Measurements from ENCODE around the gene ZNF48.

The ZNF48 gene

GRCh38 chr16:30395155-30395991 is at the start of gene ZNF48:
Gene ZNF48, plus strand, starts transcription at chr16:30395420. Its CDS starts 375 bp downstream, at chr16:30395795.
- peak; percentile 92 for DNase-seq (ENCODE audit: low spot score)

GRCh38 chr16:30346286-30346685 is 48.9 kb upstream of the ZNF48 start:
- no peak for DNase-seq (ENCODE audit: low spot score)

GRCh38 chr16:30348113-30348512 is 47.1 kb upstream of the ZNF48 start:
- DNase-seq (ENCODE audit: low spot score): no peak

GRCh38 chr16:30348929-30349328 is 46.3 kb upstream of the ZNF48 start:
- DNase-seq (ENCODE audit: low spot score): no peak

- no peak for DNase-seq (ENCODE audit: low spot score)
These were observed 45.5 kb upstream of the ZNF48 start for GRCh38 chr16:30349675-30350074.

GRCh38 chr16:30350134-30350871 is 44.9 kb upstream of the ZNF48 start:
- DNase-seq (ENCODE audit: low spot score): no peak

GRCh38 chr16:30351001-30351441 is 44.2 kb upstream of the ZNF48 start:
- DNase-seq (ENCODE audit: low spot score): no peak

- no peak for DNase-seq (ENCODE audit: low spot score)
These were observed 43.4 kb upstream of the ZNF48 start for GRCh38 chr16:30351586-30352419.

GRCh38 chr16:30352488-30353401 is 42.5 kb upstream of the ZNF48 start:
- no peak for DNase-seq (ENCODE audit: low spot score)

- no peak for DNase-seq (ENCODE audit: low spot score)
These were observed 41.6 kb upstream of the ZNF48 start for GRCh38 chr16:30353438-30354129.

GRCh38 chr16:30354423-30355143 is 40.6 kb upstream of the ZNF48 start:
- no peak for DNase-seq (ENCODE audit: low spot score)

- peak; percentile 93 for DNase-seq (ENCODE audit: low spot score)
These were observed 39.9 kb upstream of the ZNF48 start, which contains the start of gene CD2BP2 for GRCh38 chr16:30355144-30355953. Gene CD2BP2, minus strand, starts transcription at chr16:30355308. Its CDS starts 627 bp downstream, at chr16:30354681.

- DNase-seq (ENCODE audit: low spot score): no peak
These were observed 39.3 kb upstream of the ZNF48 start for GRCh38 chr16:30355954-30356308.

- DNase-seq (ENCODE audit: low spot score): no peak
These were observed 38.7 kb upstream of the ZNF48 start for GRCh38 chr16:30356401-30357084.

GRCh38 chr16:30357085-30357714 is 38.0 kb upstream of the ZNF48 start:
- no peak for DNase-seq (ENCODE audit: low spot score)

- no peak for DNase-seq (ENCODE audit: low spot score)
These were observed 37.3 kb upstream of the ZNF48 start for GRCh38 chr16:30357715-30358576.

GRCh38 chr16:30358577-30358936 is 36.7 kb upstream of the ZNF48 start:
- DNase-seq (ENCODE audit: low spot score): no peak
